Measurements from ENCODE around the gene EXD3. TPM values are rescaled to one million over a fixed set of nuclear protein-coding genes. Genes with fewer than 3 reads are reported as not detected.

The EXD3 gene
- total and polyA plus RNA-seq, 8 donors = 8.1 to 57.3 (median 13.6) TPM

- FAIRE-seq = no peak
- TF ChIP-seq CTCF (IDR thresholded peaks at IDR 0.05) = no peak
- Histone ChIP-seq H3K27ac (no peak overlapping the region), H3K4me1 (no peaks in the 10 kb centered on the region), H3K36me3 (no peaks in the 10 kb centered on the region), H3K9me3 (no peaks in the 10 kb centered on the region), H3K27me3 (no peaks in the 10 kb centered on the region), H3K4me3 (no peak overlapping the region)
- peak in 1 of 6 donors; percentile 24 for DNase-seq
- ATAC-seq = no peak
- intact Hi-C loops (cut with DNase I) = no loop called here
- 89 to 93% methylated on average over 15 of the region's 15 CpGs for WGBS, 2 donors
These were observed 26.7 kb downstream of the EXD3 start for GRCh38 chr9:137396227-137396626.

GRCh38 chr9:137395666-137396010 lies 27.3 kb downstream of the EXD3 start:
- intact Hi-C loops (cut with DNase I) = no loop called here
- H3K27me3 ChIP-seq = no peaks in the 10 kb centered on the region
- no peak overlapping the region for H3K4me3 ChIP-seq
- no peaks in the 10 kb centered on the region for H3K36me3 ChIP-seq
- no peak overlapping the region for H3K27ac ChIP-seq
- WGBS, 2 donors = 91 to 93% methylated on average over 11 of the region's 11 CpGs
- ATAC-seq (no peak), FAIRE-seq (no peak), DNase-seq (no peak)
- no peaks in the 10 kb centered on the region for H3K9me3 ChIP-seq
- TF ChIP-seq CTCF (IDR thresholded peaks at IDR 0.05) = no peak
- no peaks in the 10 kb centered on the region for H3K4me1 ChIP-seq

- H3K36me3 ChIP-seq = no peaks in the 10 kb centered on the region
- no peak for TF ChIP-seq CTCF (IDR thresholded peaks at IDR 0.05)
- intact Hi-C loops (cut with DNase I) = no loop called here
- no peaks in the 10 kb centered on the region for H3K4me1 ChIP-seq
- no peak for ATAC-seq
- no peak for FAIRE-seq
- peak in 2 of 6 donors; percentile 35 to 72 for DNase-seq
- H3K4me3 ChIP-seq = no peak overlapping the region
- H3K9me3 ChIP-seq = no peaks in the 10 kb centered on the region
- 92 to 93% methylated on average over 36 of the region's 36 CpGs for WGBS, 2 donors
- no peak overlapping the region for H3K27ac ChIP-seq
- H3K27me3 ChIP-seq = no peaks in the 10 kb centered on the region
These were observed 27.9 kb downstream of the EXD3 start for GRCh38 chr9:137394866-137395665.

GRCh38 chr9:137393176-137394150 lies 29.5 kb downstream of the EXD3 start:
- intact Hi-C loops (cut with DNase I) = no loop called here
- Histone ChIP-seq H3K27me3 (no peaks in the 10 kb centered on the region), H3K9me3 (no peaks in the 10 kb centered on the region), H3K27ac (no peak overlapping the region), H3K36me3 (no peaks in the 10 kb centered on the region), H3K4me3 (no peak overlapping the region), H3K4me1 (no peaks in the 10 kb centered on the region)
- FAIRE-seq (no peak), ATAC-seq (no peak), DNase-seq (peak in 2 of 6 donors; percentile 30 to 70)
- TF ChIP-seq CTCF (IDR thresholded peaks at IDR 0.05) = no peak
- WGBS, 2 donors = 93 to 97% methylated on average over 24 to 28 of the region's 28 CpGs
